PFSK-1 (cell line): ENCODE measurements around the gene IAH1.

Experiments used
- FOXP2 ChIP-seq: optimal IDR thresholded peaks from 2 replicates; pipeline ENCODE3; 2011; ENCODE audit warnings: borderline replicate concordance, control low read depth, inconsistent platforms; ENCODE audit not compliant: insufficient read depth; ENCODE audit errors: extremely low read length, extremely low read depth
- POLR2AphosphoS5 ChIP-seq: IDR thresholded peaks from 2 replicates; pipeline ENCODE4 v1.6.1; 2012; ENCODE audit warnings: low read depth, mild to moderate bottlenecking, control low read depth, low read length, moderate library complexity
- REST ChIP-seq, 2 experiments: IDR thresholded peaks; 2 replicates each; pipeline versions ENCODE4 v1.6.1 to v1.8.0; 2011 to 2012; ENCODE audit warnings: low read depth in 2 of 2, low read length in 2 of 2, control low read depth in 1 of 2, inconsistent platforms in 1 of 2, mild to moderate bottlenecking in 1 of 2, moderate library complexity in 1 of 2; ENCODE audit not compliant: insufficient read depth in 1 of 2
- SIN3A ChIP-seq: IDR thresholded peaks from 2 replicates; pipeline ENCODE4 v1.6.1; 2012; ENCODE audit warnings: mild to moderate bottlenecking, low read length, moderate library complexity, borderline replicate concordance; ENCODE audit not compliant: insufficient read depth
- TAF1 ChIP-seq: IDR thresholded peaks from 2 replicates; pipeline ENCODE4 v1.6.1; 2012; ENCODE audit warnings: low read length, control low read depth, borderline replicate concordance; ENCODE audit not compliant: insufficient read depth

The IAH1 gene

GRCh38 chr2:9493478-9493877 is 19.1 kb downstream of the IAH1 start:
- no peak for TF ChIP-seq TAF1
- TF ChIP-seq FOXP2, result no peak

GRCh38 chr2:9494081-9494480 is 19.7 kb downstream of the IAH1 start:
- TF ChIP-seq REST (IDR thresholded peaks at IDR 0.05; ENCODE audit: insufficient read depth in 1 of 2, low read depth in 2 of 2, low read length in 2 of 2), result no peak
- TF ChIP-seq FOXP2, result no peak

- no peak for TF ChIP-seq TAF1
- TF ChIP-seq REST (IDR thresholded peaks at IDR 0.05; ENCODE audit: insufficient read depth in 1 of 2, low read depth in 2 of 2, low read length in 2 of 2), result no peak
- TF ChIP-seq POLR2AphosphoS5, result no peak
- no peak for TF ChIP-seq SIN3A
- TF ChIP-seq FOXP2, result no peak
Measured at GRCh38 chr2:9497017-9497416, 22.7 kb downstream of the IAH1 start.

- TF ChIP-seq FOXP2 (no peak), TAF1 (no peak), SIN3A (no peak), POLR2AphosphoS5 (no peak), REST (IDR thresholded peaks at IDR 0.05; ENCODE audit: insufficient read depth in 1 of 2, low read depth in 2 of 2, low read length in 2 of 2) (no peak)
Measured at GRCh38 chr2:9498210-9498609, 23.9 kb downstream of the IAH1 start.

- no peak for TF ChIP-seq TAF1
- TF ChIP-seq POLR2AphosphoS5, result no peak
- TF ChIP-seq FOXP2, result no peak
- no peak for TF ChIP-seq REST (IDR thresholded peaks at IDR 0.05; ENCODE audit: insufficient read depth in 1 of 2, low read depth in 2 of 2, low read length in 2 of 2)
Measured at GRCh38 chr2:9508931-9509330, 34.6 kb downstream of the IAH1 start.
